ENCODE measurements around the gene KCNK3.

KCNK3 gene

GRCh38 chr2:26692279-26692896 lies at the start of gene KCNK3:
Gene KCNK3 (plus strand): TSS chr2:26692722. CDS start chr2:26692876, 154 bp downstream.
- DNase-seq (ENCODE audit: low read depth in 1 of 2, low spot score in 1 of 2): peak; percentile 45 to 74
- in situ Hi-C loops (cut with HindIII; ENCODE audit: low pct_unique_long_range_greater_than_20kb, low sequenced_read_pairs): no loop called here
- TF ChIP-seq JUND (IDR thresholded peaks at IDR 0.05; ENCODE audit: low read depth): no peak

- no peak for DNase-seq (ENCODE audit: low read depth in 1 of 2, low spot score in 1 of 2)
- TF ChIP-seq JUND (IDR thresholded peaks at IDR 0.05; ENCODE audit: low read depth): no peak
- in situ Hi-C loops (cut with HindIII; ENCODE audit: low pct_unique_long_range_greater_than_20kb, low sequenced_read_pairs): no loop called here
Observed at GRCh38 chr2:26644188-26644835, 48.2 kb upstream of the KCNK3 start.

DNA sequence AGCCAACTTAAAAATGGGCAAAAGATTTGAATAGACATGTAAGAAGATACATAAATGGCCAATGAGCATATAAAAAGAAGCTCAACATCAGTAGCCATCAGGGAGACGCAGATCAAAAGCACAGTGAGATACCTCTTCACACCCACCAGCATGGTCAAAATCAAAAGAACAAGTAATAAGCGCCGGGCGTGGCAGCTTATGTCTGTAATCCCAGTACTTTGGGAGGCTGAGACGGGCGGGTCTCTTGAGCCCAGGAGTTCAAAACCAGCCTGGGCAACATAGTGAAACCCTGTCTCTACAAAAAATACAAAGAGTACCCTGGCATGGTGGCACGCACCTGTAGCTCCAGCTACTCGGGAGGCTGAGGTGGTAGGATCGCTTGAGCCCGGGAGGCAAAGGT lies 46.8 kb upstream of the KCNK3 start:
- no peak for DNase-seq (ENCODE audit: low read depth in 1 of 2, low spot score in 1 of 2)
- in situ Hi-C loops (cut with HindIII; ENCODE audit: low pct_unique_long_range_greater_than_20kb, low sequenced_read_pairs): no loop called here
- TF ChIP-seq JUND (IDR thresholded peaks at IDR 0.05; ENCODE audit: low read depth): no peak

GRCh38 chr2:26646986-26647672 lies 45.4 kb upstream of the KCNK3 start:
- TF ChIP-seq JUND (IDR thresholded peaks at IDR 0.05; ENCODE audit: low read depth): no peak
- DNase-seq (ENCODE audit: low read depth in 1 of 2, low spot score in 1 of 2): no peak
- in situ Hi-C loops (cut with HindIII; ENCODE audit: low pct_unique_long_range_greater_than_20kb, low sequenced_read_pairs): no loop called here

GRCh38 chr2:26647981-26648380 lies 44.5 kb upstream of the KCNK3 start:
- DNase-seq (ENCODE audit: low read depth in 1 of 2, low spot score in 1 of 2): no peak
- no peak for TF ChIP-seq JUND (IDR thresholded peaks at IDR 0.05; ENCODE audit: low read depth)
- in situ Hi-C loops (cut with HindIII; ENCODE audit: low pct_unique_long_range_greater_than_20kb, low sequenced_read_pairs): no loop called here

DNA sequence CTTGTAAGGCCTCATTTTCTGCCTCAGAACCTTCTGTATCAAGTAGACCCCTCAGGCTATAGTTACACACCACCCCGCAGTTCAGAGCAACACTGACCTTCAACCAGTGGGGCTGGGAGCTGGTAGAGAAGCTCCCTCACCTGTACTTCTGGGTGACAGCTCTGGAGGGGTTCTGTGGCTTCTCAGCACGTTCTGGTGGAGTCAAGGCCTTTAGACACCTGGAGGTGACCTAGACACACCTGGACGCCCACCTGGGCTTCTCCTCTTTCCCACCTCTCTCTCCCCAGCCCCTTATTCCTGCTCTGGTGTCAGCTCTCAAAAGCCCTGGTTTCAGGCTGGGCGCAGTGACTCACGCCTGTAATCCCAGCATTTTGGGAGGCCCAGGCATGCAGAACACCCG lies 44.0 kb upstream of the KCNK3 start:
- no peak for DNase-seq (ENCODE audit: low read depth in 1 of 2, low spot score in 1 of 2)
- in situ Hi-C loops (cut with HindIII; ENCODE audit: low pct_unique_long_range_greater_than_20kb, low sequenced_read_pairs): no loop called here
- TF ChIP-seq JUND (IDR thresholded peaks at IDR 0.05; ENCODE audit: low read depth): no peak

GRCh38 chr2:26649322-26649721 lies 43.2 kb upstream of the KCNK3 start:
- in situ Hi-C loops (cut with HindIII; ENCODE audit: low pct_unique_long_range_greater_than_20kb, low sequenced_read_pairs): no loop called here
- peak in 1 of 2 experiments; percentile 49 for DNase-seq (ENCODE audit: low read depth in 1 of 2, low spot score in 1 of 2)
- TF ChIP-seq JUND (IDR thresholded peaks at IDR 0.05; ENCODE audit: low read depth): no peak

- in situ Hi-C loops (cut with HindIII; ENCODE audit: low pct_unique_long_range_greater_than_20kb, low sequenced_read_pairs): no loop called here
- no peak for DNase-seq (ENCODE audit: low read depth in 1 of 2, low spot score in 1 of 2)
- no peak for TF ChIP-seq JUND (IDR thresholded peaks at IDR 0.05; ENCODE audit: low read depth)
Observed at GRCh38 chr2:26649992-26650712, 42.4 kb upstream of the KCNK3 start.

DNA sequence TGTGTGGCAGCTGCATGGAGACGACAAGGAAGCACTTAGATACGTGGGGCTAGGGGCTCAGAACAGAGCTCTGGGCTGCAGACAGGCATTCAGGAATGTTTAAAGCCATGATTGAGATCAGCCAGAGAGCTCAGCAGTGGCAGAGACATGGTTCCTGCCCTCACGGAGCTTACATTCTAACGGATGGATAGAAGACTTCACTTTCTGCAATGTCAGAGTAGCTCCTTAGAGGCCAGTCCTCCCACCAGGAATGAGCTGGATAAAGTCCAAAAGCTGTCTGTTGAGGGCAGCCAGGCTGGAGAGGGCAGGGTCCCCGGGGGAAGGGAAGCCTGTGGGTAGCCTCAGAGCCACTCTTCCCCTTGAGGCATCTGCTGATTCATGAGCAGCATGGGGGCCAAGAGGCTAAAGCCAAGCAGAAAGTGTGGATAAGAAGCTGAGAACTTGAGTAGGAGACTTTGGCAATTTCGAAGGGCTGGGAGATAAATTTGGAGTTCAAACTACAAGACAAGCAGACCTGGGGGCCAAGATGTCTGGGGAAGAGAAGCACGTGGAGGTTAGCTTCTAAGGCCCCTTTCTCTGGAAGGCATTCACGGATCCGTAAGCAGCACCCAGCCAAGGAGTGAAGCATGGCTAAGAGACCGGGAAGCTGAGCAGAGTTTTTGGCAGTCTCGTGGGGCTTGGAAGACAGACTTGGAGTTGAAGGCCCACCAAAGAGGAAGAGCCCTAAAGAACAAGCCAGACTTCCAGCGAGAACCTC lies 41.6 kb upstream of the KCNK3 start:
- in situ Hi-C loops (cut with HindIII; ENCODE audit: low pct_unique_long_range_greater_than_20kb, low sequenced_read_pairs): no loop called here
- no peak for TF ChIP-seq JUND (IDR thresholded peaks at IDR 0.05; ENCODE audit: low read depth)
- no peak for DNase-seq (ENCODE audit: low read depth in 1 of 2, low spot score in 1 of 2)

GRCh38 chr2:26651470-26651771 lies 41.1 kb upstream of the KCNK3 start:
- DNase-seq (ENCODE audit: low read depth in 1 of 2, low spot score in 1 of 2): no peak
- no peak for TF ChIP-seq JUND (IDR thresholded peaks at IDR 0.05; ENCODE audit: low read depth)
- in situ Hi-C loops (cut with HindIII; ENCODE audit: low pct_unique_long_range_greater_than_20kb, low sequenced_read_pairs): no loop called here

GRCh38 chr2:26651799-26652198 lies 40.7 kb upstream of the KCNK3 start:
- in situ Hi-C loops (cut with HindIII; ENCODE audit: low pct_unique_long_range_greater_than_20kb, low sequenced_read_pairs): no loop called here
- no peak for TF ChIP-seq JUND (IDR thresholded peaks at IDR 0.05; ENCODE audit: low read depth)
- no peak for DNase-seq (ENCODE audit: low read depth in 1 of 2, low spot score in 1 of 2)

DNA sequence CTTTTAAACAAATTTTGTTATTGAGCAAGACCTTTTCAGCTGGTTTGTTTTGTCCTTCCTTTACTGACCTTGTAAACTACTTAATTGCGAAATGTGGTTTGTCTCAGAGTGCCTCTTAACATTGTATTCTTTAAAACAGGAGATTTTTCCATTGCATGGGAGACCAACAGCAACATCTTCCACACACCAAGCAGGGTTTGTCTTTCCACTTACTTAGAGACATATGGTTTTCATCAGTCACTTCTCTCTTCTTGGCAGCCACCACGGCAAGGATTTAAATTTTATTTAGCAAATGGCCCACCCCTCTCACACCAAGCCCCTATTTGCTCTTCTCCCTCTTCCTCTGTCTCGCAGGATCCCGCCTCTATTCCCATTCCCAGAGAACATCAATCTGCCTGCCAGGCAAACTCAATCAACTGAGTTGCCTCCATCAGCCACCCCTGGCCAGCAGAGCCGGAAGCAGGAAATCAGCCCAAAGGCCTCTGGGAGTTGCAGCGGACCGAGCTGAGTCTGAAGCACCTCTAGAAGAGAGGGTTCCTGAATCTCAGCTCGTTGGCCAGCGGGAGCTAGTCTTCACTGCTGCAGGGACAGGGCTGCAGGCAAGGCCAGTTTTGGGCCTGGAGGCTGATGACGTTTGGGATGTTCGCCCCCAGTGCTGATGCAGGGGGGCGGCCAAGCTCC lies 40.0 kb upstream of the KCNK3 start:
- in situ Hi-C loops (cut with HindIII; ENCODE audit: low pct_unique_long_range_greater_than_20kb, low sequenced_read_pairs): no loop called here
- no peak for TF ChIP-seq JUND (IDR thresholded peaks at IDR 0.05; ENCODE audit: low read depth)
- DNase-seq (ENCODE audit: low read depth in 1 of 2, low spot score in 1 of 2): no peak
